H1 (cell line): ENCODE data around the gene FBXO38. TPM values are rescaled to one million over a fixed set of nuclear protein-coding genes. Genes with fewer than 3 reads are reported as not detected.

Experiments used
- KDM1A ChIP-seq: fragments of 200-600, 300-600 bp; sonication (generic); IDR thresholded peaks from 2 replicates; pipeline ENCODE4 v1.7.1; 2016; ENCODE audit warnings: mild to moderate bottlenecking, low read length, borderline replicate concordance
- RNF2 ChIP-seq: fragments of 200-900, 300-1000 bp; sonication (generic); IDR thresholded peaks from 2 replicates; pipeline ENCODE4 v1.7.1; 2016; ENCODE audit warnings: borderline replicate concordance, low read depth, mild to moderate bottlenecking, antibody characterized with exemption, low read length; ENCODE audit not compliant: poor library complexity, severe bottlenecking; ENCODE audit errors: missing control alignments
- polyA plus RNA-seq, 7 experiments: library from polyadenylated mRNA; depleted of rRNA in 3 of 7; stranded (reverse) in 5 of 7; unstranded in 2 of 7; fragments of >200 nt in 5 of 7; fragments of 200-250 nt in 2 of 7; gene quantifications; 1 replicate in 5 of 7; 2 replicates in 1 of 7; 4 replicates in 1 of 7; pipeline versions ENCODE4 v1.2.1 to v1.2.3, GENCODE V29; 2011 to 2013; ENCODE audit warnings: missing spikeins in 2 of 7, mixed read lengths in 2 of 7
- total RNA-seq: library from RNA; stranded (reverse); fragmentation: NEBNext Ultra II Directional; extraction: Animal tissue kit (Norgen Biotek cat#: 25700); gene quantifications from 2 replicates; pipeline ENCODE4 v1.2.1, GENCODE V29; 2021
- TF ChIP-seq, protein P1 (sequence below): IDR thresholded peaks from 2 replicates; pipeline ENCODE4 v1.6.1; 2012; ENCODE audit warnings: inconsistent platforms

The FBXO38 gene
- total and polyA plus RNA-seq, 2 of the 8 experiments (the other 6 are each of a cell fraction or from before 2014, with no cell fraction given): 9.1 to 34.3 TPM

DNA sequence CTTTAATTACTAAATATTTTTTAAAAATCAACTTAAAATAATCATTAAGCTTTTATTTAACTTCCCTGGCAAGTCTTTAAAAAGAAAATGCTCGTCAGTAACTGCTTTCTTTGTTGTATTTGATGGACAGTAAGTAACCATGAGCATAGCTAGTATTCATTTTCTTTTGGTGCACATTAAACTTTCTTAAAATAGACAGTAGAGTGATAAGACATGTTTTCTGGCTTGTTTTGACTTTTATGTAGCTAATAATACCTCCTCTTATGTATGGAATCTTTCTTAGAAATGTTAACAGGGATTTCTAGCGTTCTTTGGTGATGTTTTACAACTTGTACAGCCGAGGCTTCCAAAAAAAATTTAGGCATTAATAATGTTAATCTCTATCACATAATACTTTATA, 22.6 kb downstream of the FBXO38 start (continued):
- no peak for TF ChIP-seq KDM1A
- no peak for TF ChIP-seq RNF2
- TF ChIP-seq, protein P1, sequence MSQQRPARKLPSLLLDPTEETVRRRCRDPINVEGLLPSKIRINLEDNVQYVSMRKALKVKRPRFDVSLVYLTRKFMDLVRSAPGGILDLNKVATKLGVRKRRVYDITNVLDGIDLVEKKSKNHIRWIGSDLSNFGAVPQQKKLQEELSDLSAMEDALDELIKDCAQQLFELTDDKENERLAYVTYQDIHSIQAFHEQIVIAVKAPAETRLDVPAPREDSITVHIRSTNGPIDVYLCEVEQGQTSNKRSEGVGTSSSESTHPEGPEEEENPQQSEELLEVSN: no peak
- TF ChIP-seq, all 59 proteins: peak for 0
